Activated T-cell treated with anti-CD3 and anti-CD28 coated beads for 24 hours (primary cell): ENCODE measurements around the gene CARS1.

Experiments
- DNase-seq: peaks from one replicate; pipeline ENCODE4 v3.0.0-alpha.2; 2020; ENCODE audit warnings: low read depth

The CARS1 gene

DNA sequence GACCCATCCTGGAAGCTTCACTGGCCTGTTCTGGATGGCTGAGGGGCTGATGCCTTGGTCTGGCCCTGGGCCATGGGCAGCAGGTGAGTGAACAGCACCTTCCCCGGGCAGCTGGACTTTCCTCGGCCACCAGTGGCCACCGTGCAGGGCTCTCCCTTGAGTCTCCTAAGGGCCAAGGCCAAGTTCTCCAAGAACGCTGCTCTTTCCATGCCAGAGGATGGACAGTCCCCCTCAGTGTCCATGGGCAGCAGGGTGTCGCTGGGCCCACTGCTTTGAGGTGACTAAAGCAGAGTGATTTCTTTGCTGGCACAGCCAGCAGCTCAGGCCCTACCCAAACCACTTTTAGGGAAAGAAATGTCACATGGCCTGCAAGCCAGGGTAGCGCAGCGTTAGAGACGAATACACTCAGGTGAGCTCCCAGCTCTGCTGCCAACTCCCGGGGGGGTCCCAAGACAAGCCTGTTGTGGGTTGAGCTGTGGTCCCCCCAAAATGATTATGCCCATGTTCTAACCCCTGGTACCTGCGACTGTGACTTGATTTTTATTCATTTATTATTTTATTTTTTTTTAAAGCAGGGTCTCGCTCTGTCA is 3.3 kb upstream of the CARS1 start:
- DNase-seq, result no peak

DNA sequence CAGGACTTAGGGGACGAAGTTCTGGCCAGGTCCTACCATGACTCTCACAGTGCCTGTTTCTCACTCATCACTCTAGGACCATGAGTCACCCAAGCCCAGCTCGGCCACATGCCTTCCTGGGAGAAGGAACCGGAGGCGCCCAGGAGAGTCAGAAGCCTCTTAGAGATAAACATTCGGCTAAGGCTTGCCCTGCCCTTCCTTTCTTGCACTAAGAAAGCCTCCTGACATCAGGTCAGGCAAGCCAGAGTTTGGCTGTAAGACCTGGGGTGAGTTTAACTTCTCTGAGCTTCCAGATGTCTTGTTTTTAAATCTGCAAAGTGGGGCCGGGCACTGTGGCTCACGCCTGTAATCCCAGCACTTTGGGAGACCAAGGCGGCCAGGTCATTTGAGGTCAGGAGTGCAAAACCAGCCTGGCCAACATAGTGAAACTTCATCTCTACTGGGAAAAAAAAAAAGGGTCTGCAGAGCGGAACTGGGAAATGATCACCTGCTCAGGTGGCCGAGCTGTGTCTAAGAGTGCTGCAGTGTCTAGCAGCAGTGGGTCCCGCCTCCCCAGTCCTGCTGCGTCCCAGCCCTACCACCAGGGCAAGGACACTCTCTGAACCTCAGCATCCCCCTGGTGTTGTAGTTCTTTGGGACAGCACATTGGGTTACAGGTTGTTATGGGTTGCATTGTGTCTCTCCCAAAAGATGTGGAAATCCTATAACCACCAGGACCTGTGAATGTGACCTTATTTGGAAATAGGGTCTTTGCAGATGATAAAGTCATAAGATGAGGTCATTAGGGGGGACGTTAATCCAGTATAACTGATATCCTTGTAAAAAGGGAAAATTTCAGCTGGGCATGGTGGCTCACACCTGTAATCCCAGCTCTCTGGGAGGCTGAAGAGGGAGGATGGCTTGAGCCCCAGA is 1.8 kb upstream of the CARS1 start:
- DNase-seq, result no peak

DNA sequence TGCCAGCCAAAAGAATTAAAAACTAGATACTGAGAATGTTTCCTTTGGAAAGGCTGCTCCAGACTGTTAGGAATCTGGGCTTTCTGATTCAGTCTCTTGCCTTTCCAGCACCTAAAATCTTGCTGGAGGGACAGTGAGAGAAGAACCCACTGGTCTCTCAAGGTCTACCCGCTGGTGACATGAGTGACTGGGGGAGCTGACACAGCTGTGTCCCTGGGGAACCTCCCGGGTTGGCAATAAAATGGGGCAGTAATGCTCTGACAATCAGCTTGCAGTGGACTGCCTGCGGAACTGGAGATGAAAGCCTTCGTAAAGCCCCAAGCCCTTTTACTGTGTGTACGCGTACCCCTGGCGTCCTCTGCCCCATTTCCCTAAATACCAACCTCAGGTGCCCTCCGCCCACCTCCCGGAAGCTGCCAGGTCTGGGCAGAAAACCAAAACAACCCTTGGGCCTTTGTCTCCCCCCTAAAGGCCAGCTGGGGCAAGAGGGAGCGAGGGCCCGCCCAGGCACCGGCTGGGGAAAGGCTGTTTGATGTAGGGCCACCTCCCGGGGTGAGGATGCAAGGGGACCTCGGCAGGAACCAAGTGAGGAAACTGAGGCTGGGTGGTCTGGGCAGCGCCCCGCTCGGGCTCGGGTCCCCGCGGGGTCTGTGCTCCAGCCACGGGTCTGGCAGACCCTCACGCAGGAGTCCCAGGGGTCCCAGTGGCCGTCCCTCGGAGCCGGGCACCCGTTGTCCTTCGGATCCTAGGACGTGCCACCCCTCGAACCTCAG is 741 bp downstream of the CARS1 start:
- no peak for DNase-seq

DNA sequence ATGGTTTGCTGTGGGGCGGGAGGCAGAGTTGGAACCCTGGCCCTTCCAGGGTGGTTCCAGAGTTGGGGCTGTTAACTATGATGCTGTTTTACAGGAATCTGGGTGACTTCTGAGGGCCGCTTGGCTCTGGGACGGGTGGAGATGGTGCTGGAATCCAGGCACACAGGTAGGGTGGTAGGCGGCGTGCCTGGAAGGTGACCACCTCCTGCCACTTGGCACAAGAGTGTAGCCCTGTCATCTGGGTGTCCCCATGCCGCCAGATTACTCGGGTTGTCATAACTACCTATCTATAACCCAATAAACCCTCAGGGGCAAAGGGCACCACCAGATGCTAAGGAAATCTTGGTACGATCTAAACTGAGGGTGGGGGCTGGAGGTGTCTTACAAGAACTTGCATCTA is 1.3 kb downstream of the CARS1 start:
- no peak for DNase-seq

DNA sequence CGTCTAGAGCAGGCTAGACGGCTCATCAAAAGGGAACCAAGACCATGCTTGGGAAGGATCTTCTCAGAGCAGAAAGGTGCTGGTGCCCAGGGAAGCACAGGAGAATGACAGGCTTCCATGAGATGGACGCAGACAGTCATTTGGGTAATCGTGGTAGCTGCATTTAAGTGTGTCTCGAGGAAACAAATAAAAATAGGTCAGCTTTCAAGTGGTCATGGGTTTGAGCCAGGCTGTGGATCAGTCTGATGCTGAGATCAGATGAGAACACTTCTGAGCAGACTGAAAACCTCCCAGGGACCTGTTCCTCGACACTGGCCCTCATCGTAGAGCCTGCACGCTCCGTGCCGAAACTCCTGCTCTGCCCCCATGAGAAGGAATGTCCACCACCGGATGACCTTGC is 4.7 kb downstream of the CARS1 start:
- no peak for DNase-seq

DNA sequence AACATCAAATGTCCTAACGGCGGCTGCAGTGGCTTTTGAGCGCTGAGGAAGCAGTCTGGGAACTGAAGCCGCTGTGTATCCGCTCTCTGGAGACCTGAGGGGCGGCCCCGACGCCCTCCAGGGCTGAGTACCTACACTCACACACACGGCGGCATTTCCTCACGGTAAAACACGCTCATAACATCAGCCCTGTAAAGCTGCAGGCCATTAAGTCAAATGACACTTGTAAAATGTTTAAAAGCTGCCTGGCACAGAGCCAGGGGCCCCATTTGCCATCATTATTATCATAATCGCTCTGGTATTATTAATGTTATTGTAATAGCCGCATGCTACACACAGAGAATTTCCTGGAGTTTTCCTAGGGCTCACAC is 5.1 kb downstream of the CARS1 start:
- DNase-seq, result no peak

DNA sequence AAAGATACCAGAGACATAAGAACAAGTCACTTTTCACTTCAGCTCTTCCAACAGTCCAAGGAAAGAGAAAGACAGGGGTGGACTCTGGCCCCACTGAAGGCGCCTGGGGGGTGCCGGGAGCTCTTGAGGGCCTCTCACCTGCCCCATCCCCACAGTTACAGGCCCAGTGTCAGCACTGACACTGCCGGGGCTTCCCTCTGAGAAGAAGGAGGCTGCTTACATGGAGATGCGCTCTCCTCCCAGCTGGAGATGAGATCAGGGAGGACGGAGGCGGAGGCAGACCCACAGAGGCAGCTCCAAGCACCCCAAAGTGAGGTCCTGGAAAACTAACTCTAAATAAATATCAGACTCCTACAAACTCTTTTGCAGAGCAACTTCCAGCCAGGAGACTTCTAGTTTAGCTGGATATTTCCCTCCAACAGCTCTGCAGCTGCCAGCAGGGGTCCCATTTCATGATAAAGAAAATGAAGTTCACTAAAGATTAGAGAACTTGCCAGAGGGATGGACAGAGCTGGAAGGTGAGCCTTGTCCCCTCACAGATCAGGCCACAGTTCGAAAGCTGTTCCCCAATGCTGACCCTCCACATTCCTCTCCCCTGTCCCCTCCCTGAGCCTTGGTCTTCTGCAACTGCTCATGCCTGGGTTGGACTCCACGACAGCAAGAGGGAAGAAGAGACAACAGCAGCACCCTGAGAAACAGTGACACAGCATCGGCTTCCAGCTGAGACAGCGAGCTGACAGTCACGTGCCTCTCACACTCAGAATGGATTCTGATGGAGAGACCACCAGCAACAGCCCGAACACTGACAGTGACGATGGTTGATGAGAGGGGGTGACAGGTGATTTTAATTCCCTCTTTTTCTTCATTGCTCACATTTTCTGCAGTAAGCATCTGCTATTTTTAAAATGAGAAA is 5.8 kb downstream of the CARS1 start:
- no peak for DNase-seq

DNA sequence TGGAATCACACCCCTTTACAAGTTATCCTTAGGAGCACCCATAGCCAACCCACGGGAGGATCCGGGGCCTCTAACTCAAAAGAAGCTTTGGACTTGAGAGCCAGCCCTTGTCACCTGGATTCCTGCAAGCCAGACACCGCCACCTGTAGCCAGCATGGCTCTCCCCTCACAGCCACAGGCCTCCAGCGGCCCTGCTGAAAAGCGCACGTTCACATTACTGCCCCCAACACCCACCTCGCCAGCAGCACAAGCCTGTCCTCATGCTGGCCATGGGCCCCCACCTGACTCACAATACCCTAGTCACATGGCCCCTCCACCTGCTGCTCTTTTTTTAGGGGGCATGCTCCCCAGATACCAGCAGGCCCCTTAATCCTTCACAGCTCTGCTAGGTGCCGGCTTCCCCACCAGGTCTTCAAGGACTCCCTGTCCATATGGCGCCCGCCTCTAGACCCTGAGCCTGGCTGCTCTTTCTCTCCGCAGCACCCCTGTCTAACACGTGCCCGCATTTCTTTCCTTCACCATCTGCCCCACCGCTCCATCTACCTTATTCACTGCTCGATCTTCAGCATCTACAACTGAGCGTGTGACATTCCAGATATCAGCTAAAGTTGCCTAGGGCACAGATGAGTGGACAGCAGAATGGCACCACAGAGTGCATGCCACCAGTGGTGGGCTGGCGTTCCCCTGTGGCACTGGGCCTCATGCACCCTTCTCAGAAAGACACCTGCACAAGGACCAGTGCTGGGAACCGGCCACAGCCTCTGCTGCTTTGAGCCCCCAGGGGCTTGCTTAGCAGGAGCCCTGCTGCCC is 6.6 kb downstream of the CARS1 start:
- DNase-seq, result no peak

DNA sequence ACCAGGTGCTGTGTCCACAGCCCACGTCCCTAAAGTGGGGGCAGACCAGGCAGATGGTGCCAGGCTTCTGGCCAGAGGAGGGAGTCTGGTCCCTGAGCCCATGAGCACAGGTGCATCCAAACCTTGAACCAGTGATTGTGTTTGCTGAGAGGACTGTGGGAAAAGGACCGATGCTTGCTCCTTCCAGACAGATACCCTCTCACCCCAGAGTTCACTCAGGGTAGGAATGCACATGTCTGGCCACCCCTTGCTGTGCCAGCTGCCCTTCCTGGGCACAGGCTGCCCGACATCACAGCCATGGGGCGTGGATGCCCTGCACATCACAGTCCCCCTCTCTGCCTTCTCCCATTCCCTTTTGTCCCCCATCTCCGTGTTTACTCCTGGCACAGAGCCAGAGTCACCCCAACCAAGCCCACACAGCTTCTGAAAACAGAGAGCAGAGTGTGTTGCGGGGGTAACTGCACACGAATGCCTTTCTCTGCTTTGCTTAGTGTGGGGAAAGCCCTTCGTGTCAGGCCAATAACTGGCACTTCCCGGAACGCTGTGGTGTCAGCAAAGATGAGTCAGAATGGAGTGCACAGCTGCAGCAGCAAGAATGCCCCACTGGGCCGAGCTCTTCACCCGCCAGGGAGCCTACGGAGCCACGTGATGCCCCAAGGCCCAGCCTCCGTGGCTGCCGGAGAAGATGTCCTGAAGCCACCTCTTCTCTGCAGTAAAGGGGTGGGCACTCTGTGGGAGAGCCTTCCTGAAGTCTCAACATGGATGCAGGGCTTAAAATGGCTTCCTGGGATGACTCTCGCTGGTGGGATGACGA is 7.6 kb downstream of the CARS1 start:
- peak; percentile 39 for DNase-seq

DNA sequence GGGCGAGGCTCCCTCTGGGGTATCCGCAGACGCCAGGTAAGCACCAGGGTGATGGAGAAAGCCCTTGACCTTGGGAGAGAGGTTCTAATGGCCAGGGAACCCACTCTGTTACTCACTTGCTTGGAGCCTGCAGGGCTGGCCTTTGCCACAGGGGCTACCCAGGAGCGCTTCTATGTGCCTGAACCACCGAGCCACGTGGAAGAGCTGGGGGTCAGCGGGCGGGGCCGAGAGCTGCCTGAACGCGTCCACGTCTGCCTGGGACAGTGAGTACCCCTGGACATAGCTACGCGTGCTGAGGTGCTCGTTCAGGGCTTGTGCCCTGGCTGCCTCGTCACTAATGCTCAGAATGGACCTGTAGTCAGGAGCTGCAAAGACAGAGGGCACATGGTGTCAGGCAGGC is 9.6 kb downstream of the CARS1 start:
- no peak for DNase-seq

DNA sequence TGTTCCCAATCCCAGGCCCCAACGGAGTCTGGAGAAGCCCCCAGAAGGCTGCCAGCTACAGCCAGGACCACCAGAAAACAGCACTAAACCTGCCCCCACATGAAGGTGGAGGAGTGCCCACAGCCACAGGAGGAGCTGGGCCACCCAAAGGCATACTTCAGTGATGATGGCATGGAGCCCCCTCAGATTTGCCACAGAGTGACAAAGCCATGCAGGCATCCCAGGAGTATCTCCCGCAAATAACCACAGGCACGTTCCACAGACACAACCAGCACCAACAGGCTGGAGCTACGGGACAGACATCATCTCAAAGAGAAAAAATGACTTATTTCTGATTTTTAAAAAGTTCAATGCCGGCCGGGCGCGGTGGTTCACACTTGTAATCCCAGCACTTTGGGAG is 10.6 kb downstream of the CARS1 start:
- no peak for DNase-seq

DNA sequence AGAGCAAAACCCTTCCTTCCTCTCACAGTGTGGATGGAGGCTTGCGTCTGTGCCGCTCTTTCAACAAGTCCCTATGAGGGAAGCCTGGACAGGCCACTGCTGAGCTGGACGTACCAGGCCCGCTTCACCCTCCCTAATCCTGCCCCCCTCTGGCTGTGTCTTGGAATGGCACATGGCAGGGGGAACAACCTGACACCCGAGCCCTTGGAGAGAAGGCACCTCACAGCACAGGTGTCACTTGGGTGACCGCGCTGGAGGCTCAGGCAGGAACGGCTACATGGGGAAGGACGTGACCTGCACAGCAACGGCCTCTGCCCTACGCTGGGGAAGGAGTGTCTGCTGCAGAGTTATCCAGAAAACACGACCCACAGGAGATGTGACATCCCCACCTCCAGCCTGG is 11.0 kb downstream of the CARS1 start:
- DNase-seq, result no peak

DNA sequence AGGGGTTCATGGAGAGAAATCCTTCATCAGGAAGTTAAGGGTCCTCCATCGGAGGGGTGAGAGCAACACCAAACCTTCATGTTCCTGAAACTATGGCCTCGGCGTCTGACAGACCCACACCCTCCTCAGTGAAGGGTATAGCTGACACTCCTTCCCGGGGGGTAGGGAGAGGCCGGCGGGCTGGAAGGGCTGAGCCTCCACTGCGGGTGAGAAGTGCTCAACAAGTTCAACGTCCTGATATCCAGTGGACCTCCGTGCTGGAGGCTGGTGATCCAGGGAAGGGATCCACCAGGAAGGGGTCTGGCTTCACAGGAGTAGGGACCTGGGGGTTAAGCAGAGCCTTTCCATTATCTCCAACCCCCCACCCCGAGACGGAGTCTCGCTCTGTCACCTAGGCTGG is 12.3 kb downstream of the CARS1 start:
- DNase-seq, result no peak

DNA sequence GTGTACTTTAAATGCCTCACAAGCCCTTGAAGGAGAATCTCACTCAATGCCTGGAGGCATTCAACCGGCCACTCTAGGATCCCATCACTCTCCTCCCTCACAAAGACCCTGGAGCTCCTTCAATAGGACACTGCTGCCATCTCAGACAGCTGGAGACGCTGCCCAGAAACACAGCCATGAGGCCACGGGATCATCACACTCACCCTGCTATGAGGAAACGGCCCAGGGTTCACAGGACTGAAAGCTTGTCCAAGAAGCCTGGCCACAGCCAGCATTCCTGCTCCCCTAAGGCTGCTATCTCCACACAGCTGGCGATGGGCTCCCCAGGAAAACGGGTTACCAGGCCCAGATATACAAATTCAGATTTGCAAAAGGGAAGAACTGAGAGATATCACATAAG is 13.2 kb downstream of the CARS1 start:
- no peak for DNase-seq

DNA sequence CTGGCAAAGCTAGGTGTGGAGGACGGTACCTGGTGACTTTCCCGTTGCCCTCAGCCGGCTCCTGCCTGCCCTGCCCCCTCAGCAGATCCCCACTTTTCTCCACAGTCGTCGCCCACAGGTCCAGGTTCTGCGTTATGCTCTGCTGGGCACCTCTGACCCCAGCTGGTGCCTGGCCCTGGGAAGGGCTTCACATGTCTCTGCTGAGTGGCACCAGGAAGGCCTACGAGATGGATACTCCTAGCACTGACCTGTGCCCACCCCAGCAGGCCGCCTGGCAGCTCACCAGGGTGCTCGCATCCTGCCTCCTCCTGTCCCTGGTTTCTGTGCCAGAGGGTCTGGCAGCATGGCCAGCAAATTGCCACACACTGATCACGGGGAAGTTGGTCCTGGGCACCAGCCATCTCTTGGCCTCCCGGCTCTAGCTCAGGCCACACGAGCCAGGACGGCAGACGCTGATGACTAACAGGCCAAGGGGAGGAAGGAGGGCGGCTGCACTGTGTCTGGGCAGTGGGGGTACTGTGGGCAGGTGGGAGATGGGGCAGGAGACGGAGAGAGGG is 13.8 kb downstream of the CARS1 start:
- DNase-seq, result no peak

DNA sequence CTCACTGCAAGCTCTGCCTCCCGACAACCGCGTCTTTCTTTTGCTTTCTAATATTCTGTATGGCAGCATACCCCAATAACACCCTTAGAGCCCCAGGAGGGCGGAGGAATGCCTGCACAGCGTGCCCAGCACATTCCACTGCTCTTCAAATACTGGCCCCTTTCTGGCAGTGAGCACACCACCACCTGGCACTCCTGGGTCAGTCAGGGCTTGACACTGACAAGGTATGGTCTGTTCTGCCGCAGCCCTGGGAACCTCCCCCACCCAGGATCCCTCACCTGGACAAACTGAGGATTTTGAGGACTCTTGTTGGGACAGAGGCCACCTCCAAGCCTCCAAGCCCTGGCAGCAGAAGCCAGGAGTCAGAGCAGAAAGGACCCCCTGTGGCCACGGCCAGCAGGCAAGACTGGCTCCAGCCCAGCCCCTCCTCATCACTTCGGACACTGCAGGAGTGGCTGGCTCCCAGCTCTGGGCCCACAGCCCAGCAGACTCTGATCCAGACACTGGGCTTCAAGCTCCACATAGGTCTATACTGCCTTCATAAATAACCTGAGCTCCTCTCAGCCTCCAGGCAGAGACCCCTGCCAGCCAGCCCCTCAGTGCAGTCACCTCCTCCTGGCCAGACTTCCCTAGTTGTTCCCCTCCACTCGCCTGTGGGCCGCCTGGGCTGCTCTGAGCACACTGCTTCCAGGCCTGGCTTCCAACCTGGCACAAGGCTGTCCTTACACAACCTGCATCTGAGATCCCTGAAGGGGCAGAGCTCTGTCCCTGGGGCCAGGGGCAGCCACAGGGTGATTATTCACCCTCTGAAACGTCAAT is 14.5 kb downstream of the CARS1 start:
- no peak for DNase-seq

DNA sequence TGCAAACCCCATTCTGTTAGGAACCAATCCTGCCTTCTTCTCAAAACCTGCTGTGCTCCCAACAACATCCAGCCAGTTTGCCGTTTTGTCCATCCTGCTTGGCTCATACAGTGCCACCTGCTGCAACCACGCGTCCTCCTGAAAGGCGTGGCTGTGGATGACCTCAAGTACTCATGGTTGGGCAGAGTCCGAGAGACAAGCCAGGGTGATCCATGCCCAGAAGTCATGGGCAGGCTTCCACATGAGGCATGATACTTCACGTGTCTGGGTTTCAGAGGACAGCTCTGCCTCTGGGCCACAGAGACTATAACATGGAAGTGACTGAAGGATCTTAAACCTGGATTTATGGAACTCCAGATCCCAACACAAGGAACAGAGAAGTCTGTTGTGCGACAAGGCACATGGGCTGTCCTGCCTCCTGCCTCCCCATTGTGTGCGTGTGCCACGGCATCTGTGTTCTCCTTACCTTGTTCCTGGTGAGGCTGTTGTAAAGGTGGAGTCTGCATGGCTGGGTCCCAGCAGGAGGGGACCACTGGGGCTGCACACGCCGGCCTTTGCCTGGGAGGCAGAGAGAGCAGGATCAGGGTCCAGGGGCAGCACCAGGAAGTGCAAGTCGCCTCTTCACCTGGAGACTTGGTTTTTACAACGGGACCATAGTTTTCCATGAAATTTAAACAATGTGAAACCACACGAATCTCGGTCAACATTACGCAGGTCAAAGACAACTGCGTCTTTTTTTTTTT is 15.4 kb downstream of the CARS1 start:
- no peak for DNase-seq

DNA sequence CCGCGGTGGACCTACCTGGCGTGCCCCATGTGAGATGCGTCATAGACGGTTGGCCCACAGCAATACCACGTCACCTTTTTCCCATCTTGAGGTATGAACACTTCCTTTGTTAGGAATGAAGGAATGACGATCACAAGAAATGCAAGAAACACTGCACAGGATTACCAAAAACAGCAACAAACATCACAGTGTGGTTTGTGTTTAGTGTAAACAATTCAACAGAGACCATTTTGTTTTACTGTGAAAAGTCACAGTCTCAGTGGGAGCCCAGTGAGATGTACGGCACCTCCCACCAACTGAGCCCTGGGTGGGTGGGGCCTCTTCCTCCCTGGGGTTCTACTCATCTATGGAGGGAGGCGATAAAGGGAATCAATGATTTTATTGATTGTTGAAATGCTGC is 16.3 kb downstream of the CARS1 start:
- no peak for DNase-seq

DNA sequence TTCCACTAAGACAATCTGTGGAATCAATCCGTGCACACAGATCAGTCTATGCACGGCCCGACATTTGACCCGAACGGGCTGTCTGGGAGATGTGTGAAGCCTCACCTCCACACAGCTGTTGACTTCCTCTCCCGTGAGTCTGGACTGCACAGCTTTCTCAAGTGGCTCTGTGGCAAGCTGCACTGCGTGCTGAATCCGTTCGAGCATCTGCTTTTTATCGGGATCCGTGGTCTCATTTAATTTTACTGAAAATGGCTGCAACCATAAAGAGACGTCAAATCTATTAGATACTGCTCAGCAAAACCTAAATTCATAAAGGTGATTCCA is 19.3 kb downstream of the CARS1 start:
- DNase-seq, result no peak
